Activated naive CD4-positive, alpha-beta T cell treated with Interleukin-2 at 50 U/mL for 16 hours (primary cell): ENCODE measurements around the gene ARPC1B.
"Not testable (repeated sequence)": the region's sequence is repeated elsewhere in the genome, so short reads cannot be mapped to it uniquely, and the experiment has no call there.

ENCODE experiments used
- DNase-seq: peaks from one replicate; pipeline ENCODE4 v3.0.0-alpha.2; 2020

Gene ARPC1B

GRCh38 chr7:99374111-99375064 lies at the start of gene ARPC1B:
Gene ARPC1B, plus strand, starts transcription at chr7:99374730. Its CDS starts 10,985 bp downstream, at chr7:99385715.
- peak; percentile 89 for DNase-seq

GRCh38 chr7:99325001-99325493 lies 49.5 kb upstream of the ARPC1B start:
- no peak for DNase-seq

GRCh38 chr7:99325592-99326407 lies 48.7 kb upstream of the ARPC1B start, which contains the start of gene ARPC1A:
Gene ARPC1A, plus strand, starts transcription at chr7:99325898. Its CDS starts 7,456 bp downstream, at chr7:99333354.
- DNase-seq: peak; percentile 92

GRCh38 chr7:99326408-99326782 lies 48.1 kb upstream of the ARPC1B start:
- no peak for DNase-seq

- DNase-seq: not testable (repeated sequence)
Measured at GRCh38 chr7:99330314-99330961, 44.1 kb upstream of the ARPC1B start.

- DNase-seq: no peak
Measured at GRCh38 chr7:99331002-99331401, 43.5 kb upstream of the ARPC1B start.

GRCh38 chr7:99339595-99339994 lies 34.9 kb upstream of the ARPC1B start:
- DNase-seq: no peak

GRCh38 chr7:99340659-99341058 lies 33.9 kb upstream of the ARPC1B start:
- no peak for DNase-seq

- no peak for DNase-seq
Measured at GRCh38 chr7:99344061-99344647, 30.4 kb upstream of the ARPC1B start.

GRCh38 chr7:99350641-99351040 lies 23.9 kb upstream of the ARPC1B start:
- not testable (repeated sequence) for DNase-seq

GRCh38 chr7:99352247-99352646 lies 22.3 kb upstream of the ARPC1B start:
- no peak for DNase-seq

GRCh38 chr7:99355098-99355497 lies 19.4 kb upstream of the ARPC1B start:
- DNase-seq: no peak

- DNase-seq: no peak
Measured at GRCh38 chr7:99357701-99358490, 16.6 kb upstream of the ARPC1B start.

GRCh38 chr7:99358521-99358920 lies 16.0 kb upstream of the ARPC1B start:
- not testable (repeated sequence) for DNase-seq

GRCh38 chr7:99359465-99360154 lies 14.9 kb upstream of the ARPC1B start:
- no peak for DNase-seq

GRCh38 chr7:99362801-99363200 lies 11.7 kb upstream of the ARPC1B start:
- DNase-seq: no peak

GRCh38 chr7:99363286-99363685 lies 11.2 kb upstream of the ARPC1B start:
- DNase-seq: no peak

GRCh38 chr7:99365318-99366141 lies 9.0 kb upstream of the ARPC1B start:
- peak; percentile 64 for DNase-seq

GRCh38 chr7:99366646-99367045 lies 7.9 kb upstream of the ARPC1B start:
- DNase-seq: no peak
